ENCODE results near the gene OOEP.

Gene OOEP

DNA sequence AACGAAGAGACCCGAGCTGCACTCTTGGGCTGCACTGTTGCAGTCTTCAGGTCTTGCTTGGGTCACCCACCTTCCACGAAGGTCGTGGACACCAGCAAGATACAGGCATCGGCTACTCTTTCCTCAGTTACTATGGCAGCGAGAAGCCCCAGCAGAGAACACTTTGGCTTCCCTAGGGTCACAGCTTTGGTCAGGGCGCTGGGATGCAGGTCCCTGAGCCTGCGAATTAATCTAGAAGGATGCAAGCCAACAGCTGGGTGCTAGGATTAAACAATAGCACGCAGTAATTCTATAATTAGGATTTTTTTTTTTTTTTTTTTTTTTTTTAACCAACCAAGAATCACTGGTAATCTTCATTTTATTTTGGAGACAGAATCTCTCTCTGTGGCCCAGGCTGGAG lies 5.1 kb downstream of the OOEP start:
- no peak for DNase-seq (ENCODE audit: low spot score)

DNA sequence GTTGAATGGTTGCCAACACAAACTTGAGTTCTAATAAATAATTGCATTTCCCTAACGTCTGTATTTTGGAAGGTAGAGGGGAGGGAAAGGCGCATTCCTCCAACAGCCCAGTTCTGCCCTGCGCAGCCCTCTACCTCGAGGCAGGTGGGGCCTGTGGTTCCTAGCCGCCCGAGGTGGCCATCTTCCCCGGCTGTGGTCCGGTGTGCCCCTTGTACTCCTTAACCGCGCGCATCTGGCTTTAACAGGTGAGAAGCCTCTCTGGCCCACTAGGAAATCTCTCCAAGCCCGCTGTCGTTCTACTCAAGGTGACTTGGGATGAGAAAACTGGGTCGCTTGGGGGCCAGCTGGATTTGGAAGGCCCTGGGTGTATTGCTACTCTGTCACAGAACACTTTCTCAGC lies 5.6 kb downstream of the OOEP start:
- DNase-seq (ENCODE audit: low spot score) = no peak

DNA sequence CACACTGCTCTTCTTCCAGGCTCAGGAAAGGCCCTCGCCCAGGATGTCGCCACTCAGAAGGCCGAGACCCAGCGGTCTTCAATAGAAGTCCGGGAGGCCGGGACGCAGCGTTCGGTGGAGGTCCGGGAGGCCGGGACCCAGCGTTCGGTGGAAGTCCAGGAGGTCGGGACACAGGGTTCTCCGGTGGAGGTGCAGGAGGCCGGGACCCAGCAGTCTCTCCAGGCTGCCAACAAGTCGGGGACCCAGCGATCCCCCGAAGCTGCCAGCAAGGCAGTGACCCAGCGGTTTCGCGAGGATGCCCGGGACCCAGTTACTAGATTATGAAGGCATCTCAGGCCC lies 6.2 kb downstream of the OOEP start:
- no peak for DNase-seq (ENCODE audit: low spot score)

DNA sequence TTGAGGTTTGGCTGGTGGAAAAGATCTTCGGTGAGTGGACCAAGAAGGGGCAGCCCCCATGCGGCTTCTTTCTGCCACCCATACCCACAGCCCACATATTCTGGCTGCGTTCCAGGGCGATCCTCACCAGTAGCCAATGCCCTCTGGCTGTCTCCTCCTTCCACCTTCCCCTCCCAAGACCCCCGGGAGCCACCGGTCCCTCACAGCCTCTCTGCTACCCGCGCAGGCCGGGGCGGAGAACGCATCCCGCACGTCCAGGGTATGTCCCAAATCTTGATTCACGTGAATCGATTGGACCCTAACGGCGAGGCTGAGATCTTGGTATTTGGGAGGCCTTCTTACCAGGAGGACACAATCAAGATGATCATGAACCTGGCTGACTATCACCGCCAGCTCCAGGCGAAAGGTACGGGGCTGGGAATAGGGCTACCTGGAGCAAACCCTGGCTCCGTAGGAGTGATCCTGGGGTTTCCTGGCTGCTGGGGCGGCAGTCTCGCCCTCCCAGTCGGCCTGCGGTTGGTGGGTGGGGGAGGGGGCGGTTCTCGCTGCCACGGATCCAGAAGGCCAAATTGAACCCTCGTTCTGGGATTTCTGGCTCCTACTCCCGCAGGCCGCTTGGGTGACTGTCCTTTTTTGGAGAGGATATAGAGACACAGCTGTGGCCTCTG lies 6.7 kb downstream of the OOEP start:
- no peak for DNase-seq (ENCODE audit: low spot score)

DNA sequence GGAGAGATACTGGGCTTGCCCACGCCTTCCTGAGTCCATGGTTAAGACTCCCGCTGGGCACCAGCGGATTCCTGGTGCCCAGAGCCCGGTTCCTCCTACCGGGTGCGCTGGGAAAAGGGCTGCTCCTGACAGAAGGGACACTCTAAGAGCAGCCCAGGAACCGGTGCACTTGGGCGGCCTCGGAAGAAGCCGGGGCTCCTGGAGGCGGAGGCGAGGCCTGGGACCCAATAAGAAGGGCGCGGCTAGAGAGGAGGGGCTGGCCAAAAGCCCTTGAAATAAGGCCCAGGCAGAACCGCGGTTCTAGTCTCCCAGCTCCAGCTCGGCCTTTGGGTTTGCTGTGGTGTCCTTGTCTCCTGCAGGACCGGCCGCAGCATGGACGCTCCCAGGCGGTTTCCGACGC lies 7.3 kb downstream of the OOEP start, which contains the start of gene KHDC3L:
Gene KHDC3L (plus strand): TSS at position 301 of the 400 bp plus-strand sequence. CDS start 72 bp downstream, at position 373.
- no peak for DNase-seq (ENCODE audit: low spot score)

DNA sequence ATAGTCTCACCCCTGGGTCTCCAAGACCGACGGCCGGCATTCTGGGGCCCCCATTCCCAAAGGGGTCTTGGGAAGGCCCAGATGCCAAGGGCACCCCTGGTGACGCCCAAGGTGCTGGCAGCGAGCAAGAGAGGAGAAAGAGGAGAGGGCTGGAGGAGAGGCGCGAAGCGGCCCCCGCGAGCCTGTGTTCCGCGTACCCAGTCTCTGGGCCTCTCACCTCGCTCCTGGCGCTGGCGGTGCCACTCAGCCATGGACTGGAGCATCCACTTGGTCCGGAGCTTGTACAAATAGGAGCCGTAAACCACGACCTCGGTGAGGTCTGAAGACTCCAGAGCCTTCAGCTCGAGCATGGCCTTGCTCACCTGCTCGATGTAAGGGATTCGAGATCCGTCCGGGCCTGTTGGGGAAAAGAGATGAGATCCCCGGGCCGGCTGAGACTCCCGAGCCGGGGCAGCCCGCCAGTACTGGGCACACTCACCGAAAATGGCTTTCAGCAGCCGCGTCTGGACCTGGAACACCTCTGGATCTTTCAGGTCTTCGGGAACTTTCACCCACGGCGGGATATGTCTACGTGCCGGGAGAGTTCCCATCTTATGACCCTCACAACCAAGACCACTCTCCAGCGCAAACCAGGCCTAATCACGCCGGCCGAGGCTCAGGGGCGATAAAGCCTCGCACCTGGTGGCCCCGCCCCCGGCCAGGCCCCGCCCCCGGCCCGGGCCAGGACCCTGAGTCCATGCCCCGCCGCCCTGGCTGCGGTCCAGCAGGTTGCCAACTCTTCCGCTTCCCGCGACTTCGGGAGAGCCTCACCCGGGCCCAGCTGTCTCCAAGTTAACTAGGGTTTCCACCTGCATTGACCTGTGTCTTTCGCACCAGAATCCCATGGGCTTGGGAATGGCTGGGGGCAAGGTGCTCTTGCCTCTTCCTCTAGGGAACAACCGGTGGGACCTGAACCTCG lies 15.8 kb downstream of the OOEP start, which contains the start of gene DPPA5:
Gene DPPA5 (minus strand): TSS at position 641 of the 958 bp plus-strand sequence. CDS start 51 bp downstream, at position 590.
- DNase-seq (ENCODE audit: low spot score) = no peak

DNA sequence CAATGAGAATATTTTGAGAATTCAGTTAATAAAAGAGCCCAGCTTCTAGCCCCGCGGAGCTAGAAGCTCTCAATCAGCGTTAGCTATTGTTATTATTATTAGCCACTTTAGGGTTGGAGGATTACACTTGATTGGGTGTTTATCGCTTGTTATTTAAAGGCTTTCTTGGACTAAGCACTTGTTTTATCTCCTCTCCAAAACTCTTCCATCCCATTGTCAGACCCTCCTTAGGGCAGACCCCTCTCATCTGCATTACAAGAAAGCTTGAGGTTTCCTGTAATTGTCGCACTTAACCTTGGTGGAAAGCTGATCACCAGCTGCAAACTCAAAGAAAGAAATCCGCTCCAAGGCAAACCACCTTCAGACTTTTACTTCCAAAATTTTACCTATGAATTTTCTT lies 20.4 kb downstream of the OOEP start:
- no peak for DNase-seq (ENCODE audit: low spot score)

DNA sequence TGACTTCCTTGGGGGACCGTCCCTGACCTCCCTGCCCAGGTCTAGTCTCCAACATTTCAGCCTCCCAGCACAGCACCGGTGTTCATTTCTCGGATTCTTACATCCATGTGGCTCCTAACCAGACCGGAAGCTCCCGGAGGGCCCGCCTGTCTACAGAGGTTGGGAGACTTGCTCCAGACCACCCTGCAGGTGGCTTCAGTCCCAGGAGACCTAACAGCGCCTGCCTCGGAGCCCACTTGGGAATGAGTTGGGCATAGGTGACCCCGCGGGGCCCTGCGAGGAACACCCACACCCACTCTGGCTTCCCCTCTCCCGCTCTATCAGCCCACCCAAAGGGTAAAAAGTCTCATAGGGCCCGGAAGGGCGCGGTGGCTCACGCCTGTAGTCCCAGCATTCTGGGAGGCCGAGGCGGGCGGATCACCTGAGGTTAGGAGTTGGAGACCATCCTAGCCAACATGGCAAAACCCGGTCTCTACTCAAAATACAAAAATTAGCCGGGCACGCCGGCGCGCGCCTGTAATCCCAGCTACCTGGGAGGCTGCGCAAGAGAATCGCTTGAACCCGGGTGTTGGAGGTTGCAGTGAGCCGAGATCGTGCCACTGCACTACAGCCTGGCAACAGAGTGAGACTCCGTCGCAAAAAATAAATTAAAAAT lies 21.0 kb downstream of the OOEP start:
- no peak for DNase-seq (ENCODE audit: low spot score)

DNA sequence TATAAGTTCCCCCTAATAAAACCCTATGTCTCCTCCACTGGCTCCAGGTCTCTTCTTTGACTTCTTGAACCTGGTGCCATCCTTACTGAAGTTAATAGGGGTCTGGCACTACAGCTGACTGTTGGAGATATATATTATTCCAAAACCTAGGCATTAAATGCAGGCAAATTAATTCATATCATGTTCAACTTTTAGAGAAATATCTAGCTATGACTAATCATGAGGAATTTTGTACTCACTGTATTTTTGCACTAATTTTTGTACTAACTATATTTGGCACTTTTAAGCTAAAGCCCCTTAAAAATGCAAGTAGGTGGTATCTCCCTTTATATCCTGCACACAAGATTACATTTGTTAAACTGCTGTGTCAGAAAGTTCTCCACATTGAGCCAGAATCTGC lies 26.5 kb downstream of the OOEP start:
- no peak for DNase-seq (ENCODE audit: low spot score)

DNA sequence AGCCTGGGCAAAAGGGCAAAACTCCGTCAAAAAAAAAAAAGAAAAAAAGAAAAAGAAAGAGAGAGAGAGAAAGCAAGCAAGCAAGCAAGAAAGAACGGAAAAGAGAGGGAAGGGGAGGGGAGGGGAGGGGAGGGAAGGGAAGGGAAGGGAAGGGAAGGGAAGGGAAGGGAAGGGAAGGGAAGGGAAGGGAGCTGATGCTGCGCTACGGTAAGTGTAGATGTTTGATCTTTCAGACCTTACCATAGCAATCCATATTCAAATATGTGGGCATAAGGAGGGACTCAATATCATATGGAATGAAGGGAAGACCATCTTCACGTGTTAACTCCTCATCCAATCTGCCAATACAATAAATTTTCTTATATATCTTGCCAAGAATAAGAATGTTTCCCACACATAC lies 27.5 kb downstream of the OOEP start:
- DNase-seq (ENCODE audit: low spot score) = no peak

DNA sequence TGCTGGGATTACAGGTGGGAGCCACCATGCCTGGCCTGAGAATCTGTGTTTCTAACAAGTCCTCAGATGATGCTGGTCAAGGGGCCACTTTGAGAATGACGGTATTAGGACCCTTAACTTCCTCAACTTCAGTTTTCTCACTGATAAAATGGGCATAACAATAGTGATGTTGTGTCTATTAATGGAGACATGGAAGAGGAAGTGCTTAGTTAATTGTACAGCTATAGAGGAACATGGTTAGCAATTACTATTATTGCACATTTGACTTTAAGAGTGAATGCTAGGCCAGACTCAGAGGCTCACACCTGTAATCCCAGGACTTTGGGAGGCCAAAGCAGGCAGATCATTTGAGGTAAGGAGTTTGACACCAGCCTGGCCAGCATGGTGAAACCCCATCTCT lies 28.4 kb downstream of the OOEP start:
- DNase-seq (ENCODE audit: low spot score) = no peak

DNA sequence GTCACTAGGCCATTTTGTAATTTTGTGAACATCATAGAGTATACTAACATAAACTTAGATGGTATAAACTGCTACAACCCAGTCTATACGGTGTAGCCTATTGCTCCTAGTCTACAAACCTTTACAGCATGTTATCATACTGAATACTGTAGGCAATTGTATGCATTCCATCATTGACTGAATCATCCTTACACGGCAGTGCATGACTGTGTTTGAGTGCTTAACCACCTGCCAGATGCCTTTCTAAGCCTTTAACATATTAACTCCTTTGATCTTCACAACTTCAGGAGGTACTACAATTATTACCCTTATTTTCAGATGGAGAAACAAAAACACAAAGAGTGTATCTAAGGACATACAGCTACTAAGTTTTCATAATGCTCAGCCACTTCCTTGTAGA lies 29.6 kb downstream of the OOEP start:
- DNase-seq (ENCODE audit: low spot score) = no peak

DNA sequence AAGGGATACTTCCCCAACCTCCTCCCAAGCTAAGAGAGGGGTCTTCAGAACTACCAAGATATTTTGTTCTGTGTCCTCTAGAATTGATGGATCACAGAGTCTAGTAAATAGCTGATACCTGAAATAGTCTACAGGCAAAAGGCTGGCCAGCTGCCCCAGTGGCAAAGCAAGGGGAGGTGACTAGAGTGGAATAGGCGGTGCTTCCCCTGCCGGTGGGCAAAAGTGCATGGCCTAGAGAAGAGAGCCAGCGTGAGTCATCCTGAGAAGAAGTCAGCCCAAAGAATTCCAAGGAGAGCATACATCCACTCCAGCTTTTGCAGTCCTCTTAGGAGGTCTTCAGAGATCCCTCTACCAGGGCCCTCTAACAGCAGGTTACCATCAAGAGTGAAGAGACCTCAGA lies 30.4 kb downstream of the OOEP start:
- no peak for DNase-seq (ENCODE audit: low spot score)

DNA sequence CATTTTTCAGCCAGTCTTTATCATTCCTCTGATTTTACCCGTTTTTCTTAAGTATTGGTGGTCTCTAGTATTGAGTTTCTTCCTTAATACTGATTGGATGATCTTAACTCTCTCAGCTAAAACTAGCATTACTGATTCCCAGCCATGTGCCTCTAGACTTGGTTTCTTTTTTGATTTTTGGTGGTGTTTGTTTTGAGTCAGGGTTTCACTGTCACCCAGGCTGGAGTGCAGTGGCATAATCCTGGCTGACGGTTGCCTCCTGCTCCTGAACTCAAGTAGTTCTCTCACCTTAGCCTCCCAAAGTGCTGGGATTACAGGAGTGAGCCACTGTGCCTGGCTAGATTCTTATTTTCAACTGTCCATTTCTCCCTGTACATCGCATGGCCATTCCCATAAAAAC lies 40.5 kb downstream of the OOEP start:
- no peak for DNase-seq (ENCODE audit: low spot score)

DNA sequence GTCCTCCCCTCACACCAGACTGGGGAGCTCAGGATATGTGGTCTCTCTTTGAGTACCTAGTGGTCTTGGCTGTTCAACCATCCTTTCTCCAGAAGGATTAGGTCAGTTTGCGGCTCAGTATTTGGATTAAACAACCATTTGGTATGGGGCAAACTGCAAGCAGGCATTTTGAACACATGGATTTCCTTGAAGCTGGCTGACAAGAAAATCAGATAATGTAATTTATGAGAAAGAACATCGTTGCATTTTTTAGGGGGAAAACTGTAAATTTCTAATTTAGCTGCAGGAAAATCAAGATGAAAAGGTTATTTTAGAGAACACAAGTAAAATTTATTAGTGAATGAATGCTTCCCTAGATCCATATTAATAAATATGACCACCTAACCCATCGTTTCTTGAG lies 40.9 kb downstream of the OOEP start:
- DNase-seq (ENCODE audit: low spot score) = no peak

DNA sequence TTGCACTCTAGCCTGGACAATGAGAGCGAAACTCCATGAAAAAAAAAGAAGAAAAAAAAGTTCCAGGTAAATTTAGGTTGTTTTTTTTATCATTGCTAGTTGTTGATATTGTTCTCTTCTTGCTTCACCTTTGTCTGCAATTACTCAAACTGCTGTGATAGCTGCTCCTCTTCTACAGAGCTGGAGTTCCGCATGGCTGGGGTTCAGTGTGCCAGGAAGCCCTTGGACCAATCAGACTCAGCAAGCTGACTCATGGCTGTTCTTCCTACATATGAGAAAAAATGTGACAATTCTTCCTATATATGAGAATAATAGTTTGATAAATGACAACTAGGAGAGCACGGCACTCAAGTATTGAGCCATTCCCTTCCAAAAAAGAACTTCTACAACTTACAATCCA lies 44.0 kb downstream of the OOEP start:
- DNase-seq (ENCODE audit: low spot score) = no peak

DNA sequence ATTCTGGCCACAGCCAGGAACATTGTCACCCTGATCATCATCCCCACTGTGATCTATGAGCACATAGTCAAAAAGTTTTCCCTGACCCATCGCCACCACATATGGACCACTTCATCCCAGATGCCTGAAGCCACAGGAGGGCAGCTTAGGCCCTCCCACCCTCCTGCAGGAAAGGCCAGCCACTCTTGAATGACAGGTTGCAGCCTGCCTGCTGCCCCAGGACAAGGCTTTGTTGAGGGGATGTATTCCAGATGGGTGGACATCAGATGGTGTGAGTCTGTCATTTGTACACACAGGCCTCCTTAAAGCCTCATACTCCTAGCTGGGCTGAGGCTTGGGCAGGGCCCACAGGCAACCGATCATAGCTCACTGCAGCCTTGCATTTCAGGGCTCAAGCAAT lies 46.4 kb downstream of the OOEP start:
- DNase-seq (ENCODE audit: low spot score) = no peak
